IMR-90 (cell line): ENCODE results near the gene RTN4IP1. TPM values are rescaled to one million over a fixed set of nuclear protein-coding genes. Genes with fewer than 3 reads are reported as not detected.

ENCODE experiments used
- ATAC-seq: fragments of 200-7000 bp; cut with Tn5 transposase; 2 replicates; pipeline ENCODE4 v1.9.1; 2020; ENCODE audit warnings: low read depth, mild to moderate bottlenecking, moderate library complexity
- BruUV-seq: library from RNA; stranded (reverse); fragments of 400-500 nt; replicated peaks from 2 replicates; lab custom pipeline; 2021; lab: Mats Ljungman, UMichigan
- CTCF ChIA-PET: fragments of 300-600 bp; formaldehyde crosslinking; extraction: SDS; loops from one replicate; lab custom pipeline; 2021; ENCODE audit warnings: antibody characterized with exemption; lab: Yijun Ruan, JAX
- POLR2A ChIA-PET: fragments of 300-600 bp; sonication (Branson Sonifier 250); formaldehyde crosslinking; loops from one replicate; lab custom pipeline; 2022; ENCODE audit warnings: antibody characterized with exemption; ENCODE audit not compliant: unreplicated experiment; lab: Charles Lee
- DNase-seq: peaks from one replicate; pipeline ENCODE4 v3.0.0; 2013
- H2AFZ ChIP-seq: replicated peaks from 2 replicates; pipeline ENCODE3; 2013; ENCODE audit warnings: low read length, mild to moderate bottlenecking; ENCODE audit not compliant: poor library complexity
- H2AK5ac ChIP-seq: 2 replicates; pipeline ENCODE4 v1.6.1; 2013; ENCODE audit warnings: low read depth, low read length, inconsistent platforms
- H2AK9ac ChIP-seq: replicated peaks from 2 replicates; pipeline ENCODE3; 2013; ENCODE audit warnings: mild to moderate bottlenecking, low read depth, low read length, moderate library complexity; ENCODE audit not compliant: poor library complexity
- H2BK120ac ChIP-seq: 2 replicates; pipeline ENCODE4 v1.6.1; 2013; ENCODE audit warnings: low read depth, low read length, inconsistent platforms
- H2BK15ac ChIP-seq: 3 replicates; pipeline ENCODE4 v1.6.1; 2013; ENCODE audit warnings: low read depth, low read length, inconsistent platforms
- H2BK20ac ChIP-seq: 2 replicates; pipeline ENCODE4 v1.6.1; 2013; ENCODE audit warnings: low read depth, mild to moderate bottlenecking, inconsistent platforms, low read length, moderate library complexity
- H2BK5ac ChIP-seq: 2 replicates; pipeline ENCODE4 v1.6.1; 2013; ENCODE audit warnings: mild to moderate bottlenecking, low read depth, low read length, inconsistent platforms; ENCODE audit not compliant: poor library complexity, severe bottlenecking
- H3K14ac ChIP-seq: replicated peaks from 2 replicates; pipeline ENCODE4 v1.6.1; 2013; ENCODE audit warnings: low read depth, low read length, inconsistent platforms
- H3K18ac ChIP-seq: 2 replicates; pipeline ENCODE4 v1.6.1; 2013; ENCODE audit warnings: low read depth, low read length, control low read depth
- H3K23ac ChIP-seq: 2 replicates; pipeline ENCODE4 v1.6.1; 2013; ENCODE audit warnings: low read depth, low read length, inconsistent platforms
- H3K27ac ChIP-seq: 2 replicates; pipeline ENCODE4 v1.5.1; 2013; ENCODE audit warnings: mild to moderate bottlenecking, control low read depth, low read length; ENCODE audit not compliant: insufficient read depth
- H3K27me3 ChIP-seq: 2 replicates; pipeline ENCODE4 v1.6.1; 2013; ENCODE audit warnings: low read length; ENCODE audit not compliant: control insufficient read depth, insufficient read depth
- H3K36me3 ChIP-seq: 2 replicates; pipeline ENCODE4 v1.6.1; 2013; ENCODE audit warnings: low read length, mixed read lengths; ENCODE audit not compliant: control insufficient read depth, insufficient read depth
- H3K4ac ChIP-seq: 2 replicates; pipeline ENCODE4 v1.6.1; 2013; ENCODE audit warnings: low read depth, low read length, inconsistent platforms
- H3K4me1 ChIP-seq: 2 replicates; pipeline ENCODE4 v1.6.1; 2013; ENCODE audit warnings: low read length, mixed read lengths; ENCODE audit not compliant: control insufficient read depth, insufficient read depth
- H3K4me2 ChIP-seq: 2 replicates; pipeline ENCODE4 v1.6.1; 2013; ENCODE audit warnings: low read depth, mild to moderate bottlenecking, control low read depth, low read length, moderate library complexity
- H3K4me3 ChIP-seq: 2 replicates; pipeline ENCODE4 v1.5.1; 2013; ENCODE audit warnings: low read depth, mild to moderate bottlenecking, control low read depth, low read length, moderate library complexity; ENCODE audit not compliant: insufficient read depth
- H3K56ac ChIP-seq: 2 replicates; pipeline ENCODE4 v1.6.1; 2013; ENCODE audit warnings: low read length, inconsistent platforms; ENCODE audit not compliant: insufficient read depth; ENCODE audit errors: extremely low read depth
- H3K79me1 ChIP-seq, 2 experiments: 2 replicates each; pipeline ENCODE4 v1.6.1; 2013; ENCODE audit warnings: low read length in 2 of 2, inconsistent platforms in 1 of 2, low read depth in 1 of 2
- H3K9ac ChIP-seq: 2 replicates; pipeline ENCODE4 v1.6.1; 2013; ENCODE audit warnings: low read depth, low read length, control low read depth
- H3K9me1 ChIP-seq: 2 replicates; pipeline ENCODE4 v1.6.1; 2013; ENCODE audit warnings: low read length, inconsistent platforms; ENCODE audit not compliant: insufficient read depth
- H3K9me3 ChIP-seq: 2 replicates; pipeline ENCODE4 v1.6.1; 2013; ENCODE audit warnings: low read length; ENCODE audit not compliant: control insufficient read depth, insufficient read depth
- H4K20me1 ChIP-seq: 2 replicates; pipeline ENCODE4 v1.6.1; 2013; ENCODE audit warnings: low read length, inconsistent platforms; ENCODE audit not compliant: insufficient read depth
- H4K5ac ChIP-seq: 2 replicates; pipeline ENCODE4 v1.6.1; 2013; ENCODE audit warnings: mild to moderate bottlenecking, low read depth, low read length, control low read depth
- H4K8ac ChIP-seq, 2 experiments: 2 replicates each; pipeline ENCODE4 v1.6.1; 2013; ENCODE audit warnings: low read depth in 2 of 2, low read length in 2 of 2, control low read depth in 1 of 2, inconsistent platforms in 1 of 2
- H4K91ac ChIP-seq: 2 replicates; pipeline ENCODE4 v1.6.1; 2013; ENCODE audit warnings: low read depth, low read length, inconsistent platforms; ENCODE audit not compliant: insufficient read depth
- BHLHE40 ChIP-seq: fragments of 150-350 bp; IDR thresholded peaks from 2 replicates; pipeline ENCODE4 v1.6.1; 2016; ENCODE audit warnings: mild to moderate bottlenecking, low read depth, low read length
- CEBPB ChIP-seq: IDR thresholded peaks from 2 replicates; pipeline ENCODE4 v1.6.1; 2012; ENCODE audit warnings: low read depth, low read length, improper control_type of control experiment
- CHD1 ChIP-seq: IDR thresholded peaks from 2 replicates; pipeline ENCODE4 v1.6.1; 2012; ENCODE audit warnings: low read depth, low read length, improper control_type of control experiment
- CTCF ChIP-seq: conservative IDR thresholded peaks from 2 replicates; pipeline ENCODE4 v1.5.1; 2012; ENCODE audit warnings: mild to moderate bottlenecking, low read depth, low read length, improper control_type of control experiment
- ELK1 ChIP-seq: fragments of 150-350 bp; IDR thresholded peaks from 2 replicates; pipeline ENCODE4 v1.6.1; 2016; ENCODE audit warnings: low read depth, mild to moderate bottlenecking, low read length, moderate library complexity, borderline replicate concordance
- FOS ChIP-seq: fragments of 150-350 bp; IDR thresholded peaks from 2 replicates; pipeline ENCODE4 v1.6.1; 2016; ENCODE audit warnings: low read depth, low read length
- MAFK ChIP-seq: IDR thresholded peaks from 2 replicates; pipeline ENCODE4 v1.6.1; 2012; ENCODE audit warnings: low read depth, low read length, improper control_type of control experiment
- MAZ ChIP-seq: IDR thresholded peaks from 2 replicates; pipeline ENCODE4 v1.6.1; 2012; ENCODE audit warnings: low read depth, mild to moderate bottlenecking, low read length, improper control_type of control experiment, moderate library complexity, borderline replicate concordance
- NFE2L2 ChIP-seq: fragments of 150-350 bp; IDR thresholded peaks from 2 replicates; pipeline ENCODE4 v1.6.1; 2016; ENCODE audit warnings: low read depth, mild to moderate bottlenecking, low read length
- POLR2A ChIP-seq: IDR thresholded peaks from 2 replicates; pipeline ENCODE4 v1.6.1; 2012; ENCODE audit warnings: mild to moderate bottlenecking, low read depth, low read length
- RAD21 ChIP-seq: IDR thresholded peaks from 2 replicates; pipeline ENCODE4 v1.6.1; 2012; ENCODE audit warnings: low read length, improper control_type of control experiment
- RCOR1 ChIP-seq: IDR thresholded peaks from 2 replicates; pipeline ENCODE4 v1.6.1; 2012; ENCODE audit warnings: mild to moderate bottlenecking, low read length, improper control_type of control experiment; ENCODE audit not compliant: insufficient replicate concordance
- RFX5 ChIP-seq: IDR thresholded peaks from 2 replicates; pipeline ENCODE4 v1.8.0; 2012; ENCODE audit warnings: low read depth, mild to moderate bottlenecking, low read length, moderate library complexity
- USF2 ChIP-seq: fragments of 150-350 bp; IDR thresholded peaks from 2 replicates; pipeline ENCODE4 v1.6.1; 2017; ENCODE audit warnings: mild to moderate bottlenecking, antibody characterized with exemption, low read length, low read depth
- WGBS, 2 experiments: methylation state at CpG; one replicate each; pipeline versions ENCODE4 v1.1.5 to v1.1.7; 2013; ENCODE audit warnings: missing lambda C conversion rate in 2 of 2; ENCODE audit not compliant: insufficient read length in 1 of 2; ENCODE audit errors: extremely low coverage in 2 of 2; 5-methylcytosine and 5-hydroxymethylcytosine counted together
- dilution Hi-C: fragments of 300-500 bp; cut with HindIII; formaldehyde crosslinking; loops from one replicate; pipeline ENCODE4 v1.14.3; 2018; ENCODE audit warnings: low sequenced_read_pairs; ENCODE audit not compliant: unreplicated experiment
- in situ Hi-C: fragments of 300-500 bp; cut with MboI; formaldehyde crosslinking; loops from 3 replicates; pipeline ENCODE4 v1.14.3; 2019; ENCODE audit warnings: low sequenced_read_pairs, inconsistent platforms, mixed read lengths
- intact Hi-C: fragments of 100-400 bp; cut with micrococcal nuclease; formaldehyde crosslinking; loops from 2 replicates; pipeline ENCODE4 v1.10.0; 2022
- polyA plus RNA-seq, 3 experiments: library from polyadenylated mRNA; depleted of rRNA; stranded (reverse); fragments of >200 nt; gene quantifications; 2 replicates each; pipeline ENCODE4 v1.2.3, GENCODE V29; 2012; ENCODE audit warnings: low replicate concordance in 1 of 3
- total RNA-seq: library from RNA; depleted of rRNA; stranded (reverse); fragments of >200 nt; gene quantifications from 2 replicates; pipeline ENCODE4 v1.2.3, GENCODE V29; 2012

Gene RTN4IP1
- total and polyA plus RNA-seq, 2 of the 4 experiments (the other 2 are of a cell fraction), result 5.7 to 9.9 TPM

GRCh38 chr6:106534004-106534403, 95.3 kb downstream of the RTN4IP1 start:
- H3K27ac ChIP-seq, result no peak overlapping the region
- H3K9me1 ChIP-seq, result no peaks in the 10 kb centered on the region
- H3K27me3 ChIP-seq, result no peaks in the 10 kb centered on the region
- peak overlapping the region; percentile 90 for H2BK20ac ChIP-seq
- ChIA-PET CTCF (no interaction called here), POLR2A (no interaction called here)
- BruUV-seq, result no TSS peak
- no peak overlapping the region for H4K5ac ChIP-seq
- H3K36me3 ChIP-seq, result no peaks in the 10 kb centered on the region
- no peak overlapping the region for H2AFZ ChIP-seq
- dilution Hi-C loops, result no loop called here
- TF ChIP-seq FOS, result no peak
- TF ChIP-seq CHD1, result no peak
- TF ChIP-seq RFX5, result no peak
- no peak for TF ChIP-seq CTCF
- TF ChIP-seq RAD21, result no peak
- no peak for TF ChIP-seq NFE2L2
- TF ChIP-seq USF2, result no peak
- no peak for TF ChIP-seq BHLHE40
- no peak for TF ChIP-seq CEBPB
- TF ChIP-seq POLR2A, result no peak
- TF ChIP-seq ELK1, result no peak
- no peak for TF ChIP-seq MAFK
- TF ChIP-seq MAZ, result no peak
- no peak for TF ChIP-seq RCOR1
- peak overlapping the region; percentile 54 for H2BK5ac ChIP-seq
- H4K91ac ChIP-seq, result peak overlapping the region; percentile 52; the same call in 1 of the 2 replicates
- H3K56ac ChIP-seq, result no peak overlapping the region
- peak overlapping the region; percentile 59 for H3K4ac ChIP-seq
- H3K14ac ChIP-seq, result peak overlapping the region; percentile 83; the same call in 1 of the 2 replicates
- no peaks in the 10 kb centered on the region for H3K9me3 ChIP-seq
- in situ Hi-C loops, result no loop called here
- H3K79me1 ChIP-seq, result no peaks in the 10 kb centered on the region
- H2AK9ac ChIP-seq, result no peak overlapping the region
- peak overlapping the region; percentile 69; the same call in 1 of the 2 replicates for H2AK5ac ChIP-seq
- no peaks in the 10 kb centered on the region; the same call in 1 of the 2 replicates for H3K4me1 ChIP-seq
- WGBS, 2 experiments, result 71% methylated on average over 1 of the region's 1 CpG; no CpG with 5 or more reads in 1 of the 2 experiments
- no peak overlapping the region for H3K9ac ChIP-seq
- H4K8ac ChIP-seq, result peak overlapping the region in 1 of 2 experiments; percentile 60; a peak in 3 of 4 replicates
- no peak overlapping the region for H3K4me2 ChIP-seq
- intact Hi-C loops, result no loop called here
- peak overlapping the region; percentile 88; the same call in 1 of the 2 replicates for H3K23ac ChIP-seq
- H2BK15ac ChIP-seq, result peak overlapping the region; percentile 79; the same call in 2 of the 3 replicates
- ATAC-seq (no peak), DNase-seq (no peak)
- H4K20me1 ChIP-seq, result no peaks in the 10 kb centered on the region
- peak overlapping the region; percentile 76 for H2BK120ac ChIP-seq
- H3K18ac ChIP-seq, result peak overlapping the region; percentile 57; the same call in 1 of the 2 replicates
- no peak overlapping the region for H3K4me3 ChIP-seq
